ENCODE results near the gene AKAP6.
A peak's percentile ranks its signal among the peaks of the same experiment; 100 is the strongest.

Gene AKAP6

GRCh38 chr14:32800320-32800719 is 471.2 kb downstream of the AKAP6 start:
- DNase-seq: no peak

GRCh38 chr14:32802295-32802694 is 473.2 kb downstream of the AKAP6 start:
- no peak for DNase-seq

- no peak for DNase-seq
These were observed 476.9 kb downstream of the AKAP6 start for GRCh38 chr14:32805979-32806378.

GRCh38 chr14:32808644-32809043 is 479.5 kb downstream of the AKAP6 start:
- DNase-seq: no peak

GRCh38 chr14:32809255-32809654 is 480.2 kb downstream of the AKAP6 start:
- DNase-seq: no peak

- no peak for DNase-seq
These were observed 484.3 kb downstream of the AKAP6 start for GRCh38 chr14:32813401-32813800.

GRCh38 chr14:32814721-32815120 is 485.6 kb downstream of the AKAP6 start:
- no peak for DNase-seq

GRCh38 chr14:32816588-32816987 is 487.5 kb downstream of the AKAP6 start:
- no peak for DNase-seq

- no peak for DNase-seq
These were observed 488.7 kb downstream of the AKAP6 start for GRCh38 chr14:32817780-32818179.

GRCh38 chr14:32818581-32818980 is 489.5 kb downstream of the AKAP6 start:
- no peak for DNase-seq

- no peak for DNase-seq
These were observed 491.1 kb downstream of the AKAP6 start for GRCh38 chr14:32820181-32820580.

GRCh38 chr14:32820682-32821081 is 491.6 kb downstream of the AKAP6 start:
- DNase-seq: no peak

- DNase-seq: no peak
These were observed 493.0 kb downstream of the AKAP6 start for GRCh38 chr14:32821964-32822653.

GRCh38 chr14:32823706-32824105 is 494.6 kb downstream of the AKAP6 start:
- no peak for DNase-seq

- no peak for DNase-seq
These were observed 495.1 kb downstream of the AKAP6 start for GRCh38 chr14:32824195-32824594.

- no peak for DNase-seq
These were observed 496.0 kb downstream of the AKAP6 start for GRCh38 chr14:32825058-32825457.

GRCh38 chr14:32826404-32827082 is 497.4 kb downstream of the AKAP6 start:
- peak; percentile 78 for DNase-seq

- no peak for DNase-seq
These were observed 498.4 kb downstream of the AKAP6 start for GRCh38 chr14:32827514-32827913.

GRCh38 chr14:32835924-32836323 is 506.8 kb downstream of the AKAP6 start:
- DNase-seq: no peak

GRCh38 chr14:32841698-32842097 is 512.6 kb downstream of the AKAP6 start:
- DNase-seq: no peak

GRCh38 chr14:32846821-32847365 is 517.8 kb downstream of the AKAP6 start:
- DNase-seq: no peak

- DNase-seq: no peak
These were observed 518.8 kb downstream of the AKAP6 start for GRCh38 chr14:32847867-32848266.

GRCh38 chr14:32865827-32866376 is 536.8 kb downstream of the AKAP6 start:
- no peak for DNase-seq

GRCh38 chr14:32883188-32883587 is 554.1 kb downstream of the AKAP6 start:
- no peak for DNase-seq
